ENCODE measurements around the gene PTPRA.
"Not testable (repeated sequence)": the region's sequence is repeated elsewhere in the genome, so short reads cannot be mapped to it uniquely, and the experiment has no call there.

The PTPRA gene

GRCh38 chr20:3072530-3073250 is 199.4 kb downstream of the PTPRA start:
- TF ChIP-seq BACH2 (CRISPR knock-in tag; IDR thresholded peaks at IDR 0.05; ENCODE audit: borderline replicate concordance), result no peak
- TF ChIP-seq ISL1 (CRISPR knock-in tag; IDR thresholded peaks at IDR 0.05), result no peak
- TF ChIP-seq ESRRG (CRISPR knock-in tag; IDR thresholded peaks at IDR 0.05), result no peak
- no peak for TF ChIP-seq TOX (CRISPR knock-in tag; IDR thresholded peaks at IDR 0.05; ENCODE audit: borderline replicate concordance)
- TF ChIP-seq, protein P1, sequence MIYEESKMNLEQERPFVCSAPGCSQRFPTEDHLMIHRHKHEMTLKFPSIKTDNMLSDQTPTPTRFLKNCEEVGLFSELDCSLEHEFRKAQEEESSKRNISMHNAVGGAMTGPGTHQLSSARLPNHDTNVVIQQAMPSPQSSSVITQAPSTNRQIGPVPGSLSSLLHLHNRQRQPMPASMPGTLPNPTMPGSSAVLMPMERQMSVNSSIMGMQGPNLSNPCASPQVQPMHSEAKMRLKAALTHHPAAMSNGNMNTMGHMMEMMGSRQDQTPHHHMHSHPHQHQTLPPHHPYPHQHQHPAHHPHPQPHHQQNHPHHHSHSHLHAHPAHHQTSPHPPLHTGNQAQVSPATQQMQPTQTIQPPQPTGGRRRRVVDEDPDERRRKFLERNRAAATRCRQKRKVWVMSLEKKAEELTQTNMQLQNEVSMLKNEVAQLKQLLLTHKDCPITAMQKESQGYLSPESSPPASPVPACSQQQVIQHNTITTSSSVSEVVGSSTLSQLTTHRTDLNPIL (CRISPR knock-in tag; IDR thresholded peaks at IDR 0.05; ENCODE audit: low read depth), result no peak
- TF ChIP-seq, protein P2, sequence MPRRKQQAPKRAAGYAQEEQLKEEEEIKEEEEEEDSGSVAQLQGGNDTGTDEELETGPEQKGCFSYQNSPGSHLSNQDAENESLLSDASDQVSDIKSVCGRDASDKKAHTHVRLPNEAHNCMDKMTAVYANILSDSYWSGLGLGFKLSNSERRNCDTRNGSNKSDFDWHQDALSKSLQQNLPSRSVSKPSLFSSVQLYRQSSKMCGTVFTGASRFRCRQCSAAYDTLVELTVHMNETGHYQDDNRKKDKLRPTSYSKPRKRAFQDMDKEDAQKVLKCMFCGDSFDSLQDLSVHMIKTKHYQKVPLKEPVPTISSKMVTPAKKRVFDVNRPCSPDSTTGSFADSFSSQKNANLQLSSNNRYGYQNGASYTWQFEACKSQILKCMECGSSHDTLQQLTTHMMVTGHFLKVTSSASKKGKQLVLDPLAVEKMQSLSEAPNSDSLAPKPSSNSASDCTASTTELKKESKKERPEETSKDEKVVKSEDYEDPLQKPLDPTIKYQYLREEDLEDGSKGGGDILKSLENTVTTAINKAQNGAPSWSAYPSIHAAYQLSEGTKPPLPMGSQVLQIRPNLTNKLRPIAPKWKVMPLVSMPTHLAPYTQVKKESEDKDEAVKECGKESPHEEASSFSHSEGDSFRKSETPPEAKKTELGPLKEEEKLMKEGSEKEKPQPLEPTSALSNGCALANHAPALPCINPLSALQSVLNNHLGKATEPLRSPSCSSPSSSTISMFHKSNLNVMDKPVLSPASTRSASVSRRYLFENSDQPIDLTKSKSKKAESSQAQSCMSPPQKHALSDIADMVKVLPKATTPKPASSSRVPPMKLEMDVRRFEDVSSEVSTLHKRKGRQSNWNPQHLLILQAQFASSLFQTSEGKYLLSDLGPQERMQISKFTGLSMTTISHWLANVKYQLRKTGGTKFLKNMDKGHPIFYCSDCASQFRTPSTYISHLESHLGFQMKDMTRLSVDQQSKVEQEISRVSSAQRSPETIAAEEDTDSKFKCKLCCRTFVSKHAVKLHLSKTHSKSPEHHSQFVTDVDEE (CRISPR knock-in tag; IDR thresholded peaks at IDR 0.05), result no peak
- no peak for TF ChIP-seq SNAI2 (CRISPR knock-in tag; IDR thresholded peaks at IDR 0.05)
- no peak for TF ChIP-seq ZFP3 (CRISPR knock-in tag; IDR thresholded peaks at IDR 0.05)
- no peak for TF ChIP-seq GLIS3 (CRISPR knock-in tag; IDR thresholded peaks at IDR 0.05)
- no peak for TF ChIP-seq ZFP30 (CRISPR knock-in tag; IDR thresholded peaks at IDR 0.05)
- no peak for TF ChIP-seq RARB (CRISPR knock-in tag; IDR thresholded peaks at IDR 0.05)
- TF ChIP-seq TCF4 (CRISPR knock-in tag; IDR thresholded peaks at IDR 0.05; ENCODE audit: borderline replicate concordance), result no peak
- no peak for TF ChIP-seq PATZ1 (CRISPR knock-in tag; IDR thresholded peaks at IDR 0.05; ENCODE audit: borderline replicate concordance)
- no peak for TF ChIP-seq CSDC2 (CRISPR knock-in tag; IDR thresholded peaks at IDR 0.05)
- TF ChIP-seq, protein P3, sequence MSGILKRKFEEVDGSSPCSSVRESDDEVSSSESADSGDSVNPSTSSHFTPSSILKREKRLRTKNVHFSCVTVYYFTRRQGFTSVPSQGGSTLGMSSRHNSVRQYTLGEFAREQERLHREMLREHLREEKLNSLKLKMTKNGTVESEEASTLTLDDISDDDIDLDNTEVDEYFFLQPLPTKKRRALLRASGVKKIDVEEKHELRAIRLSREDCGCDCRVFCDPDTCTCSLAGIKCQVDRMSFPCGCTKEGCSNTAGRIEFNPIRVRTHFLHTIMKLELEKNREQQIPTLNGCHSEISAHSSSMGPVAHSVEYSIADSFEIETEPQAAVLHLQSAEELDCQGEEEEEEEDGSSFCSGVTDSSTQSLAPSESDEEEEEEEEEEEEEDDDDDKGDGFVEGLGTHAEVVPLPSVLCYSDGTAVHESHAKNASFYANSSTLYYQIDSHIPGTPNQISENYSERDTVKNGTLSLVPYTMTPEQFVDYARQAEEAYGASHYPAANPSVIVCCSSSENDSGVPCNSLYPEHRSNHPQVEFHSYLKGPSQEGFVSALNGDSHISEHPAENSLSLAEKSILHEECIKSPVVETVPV (CRISPR knock-in tag; IDR thresholded peaks at IDR 0.05), result no peak
- no peak for ATAC-seq

- ATAC-seq, result not testable (repeated sequence)
These were observed 200.0 kb downstream of the PTPRA start for GRCh38 chr20:3073251-3073643.

- TF ChIP-seq, protein P3 (CRISPR knock-in tag; IDR thresholded peaks at IDR 0.05), result no peak
- TF ChIP-seq ARNTL (CRISPR knock-in tag; IDR thresholded peaks at IDR 0.05; ENCODE audit: borderline replicate concordance, low read depth) (no peak), TCF4 (CRISPR knock-in tag; IDR thresholded peaks at IDR 0.05; ENCODE audit: borderline replicate concordance) (no peak), ZNF8 (CRISPR knock-in tag; IDR thresholded peaks at IDR 0.05) (no peak), PATZ1 (CRISPR knock-in tag; IDR thresholded peaks at IDR 0.05; ENCODE audit: borderline replicate concordance) (no peak), ZNF565 (CRISPR knock-in tag; conservative IDR thresholded peaks at IDR 0.05; ENCODE audit: low read depth) (no peak), ZC3H10 (CRISPR knock-in tag; IDR thresholded peaks at IDR 0.05) (no peak)
- no peak for ATAC-seq
These were observed 201.5 kb downstream of the PTPRA start for GRCh38 chr20:3074812-3075211.

GRCh38 chr20:3075315-3075714 is 202.0 kb downstream of the PTPRA start:
- ATAC-seq, result not testable (repeated sequence)

All from SK-N-SH treated with all-trans-retinoic acid at 6 μM for 48 hours (cell line).